HepG2 (cell line): ENCODE measurements around the gene ABHD17C. TPM values are rescaled to one million over a fixed set of nuclear protein-coding genes. Genes with fewer than 3 reads are reported as not detected.

Experiments used
- CBX5 ChIP-seq: sonication (generic); formaldehyde crosslinking; IDR thresholded peaks from 2 replicates; pipeline ENCODE4 v1.4.0; 2020; ENCODE audit warnings: missing genetic modification reagents, borderline replicate concordance
- E2F1 ChIP-seq: sonication (generic); formaldehyde crosslinking; IDR thresholded peaks from 2 replicates; pipeline ENCODE4 v1.5.0; 2020; ENCODE audit warnings: missing genetic modification reagents
- GATAD2A ChIP-seq: IDR thresholded peaks from 2 replicates; pipeline ENCODE4 v1.6.1; 2016
- HNF4A ChIP-seq: sonication (generic); formaldehyde crosslinking; IDR thresholded peaks from 2 replicates; pipeline ENCODE4 v1.4.0; 2020; ENCODE audit warnings: missing genetic modification reagents
- KDM1A ChIP-seq: IDR thresholded peaks from 2 replicates; pipeline ENCODE4 v1.6.1; 2016; ENCODE audit warnings: missing compliant biosample characterization
- MAFK ChIP-seq, 2 experiments: IDR thresholded peaks in 1 of 2; conservative IDR thresholded peaks in 1 of 2; 2 replicates each; pipeline ENCODE4 v1.6.1; 2011; ENCODE audit warnings: improper control_type of control experiment in 2 of 2, low read length in 2 of 2
- NCOR1 ChIP-seq: fragments of 200-600 bp; sonication (generic); IDR thresholded peaks from 2 replicates; pipeline ENCODE4 v1.7.0; 2017; ENCODE audit warnings: antibody characterized with exemption, low read length, borderline replicate concordance
- NFAT5 ChIP-seq: sonication (generic); formaldehyde crosslinking; IDR thresholded peaks from 2 replicates; pipeline ENCODE4 v1.4.0; 2020; ENCODE audit warnings: missing genetic modification reagents
- TCF7 ChIP-seq: sonication (generic); IDR thresholded peaks from 2 replicates; pipeline ENCODE4 v1.6.1; 2016; ENCODE audit warnings: antibody characterized with exemption, low read depth
- THRA ChIP-seq: sonication (generic); formaldehyde crosslinking; IDR thresholded peaks from 2 replicates; pipeline ENCODE4 v1.4.0; 2020; ENCODE audit warnings: missing genetic modification reagents, borderline replicate concordance
- ZBTB7A ChIP-seq: sonication (generic); formaldehyde crosslinking; IDR thresholded peaks from 2 replicates; pipeline ENCODE4 v1.8.0; 2022; ENCODE audit warnings: mild to moderate bottlenecking, missing genetic modification reagents
- ZFP91 ChIP-seq: sonication (generic); formaldehyde crosslinking; IDR thresholded peaks from 2 replicates; pipeline ENCODE4 v1.9.0; 2022; ENCODE audit warnings: missing genetic modification reagents, mild to moderate bottlenecking, borderline replicate concordance
- ZNF362 ChIP-seq: sonication (generic); formaldehyde crosslinking; IDR thresholded peaks from 2 replicates; pipeline ENCODE4 v1.4.0; 2020; ENCODE audit warnings: missing genetic modification reagents, mild to moderate bottlenecking, borderline replicate concordance
- ZNF746 ChIP-seq: sonication (generic); formaldehyde crosslinking; IDR thresholded peaks from 2 replicates; pipeline ENCODE4 v1.8.0; 2022; ENCODE audit warnings: mild to moderate bottlenecking, missing genetic modification reagents
- ZSCAN21 ChIP-seq: sonication (generic); formaldehyde crosslinking; IDR thresholded peaks from 2 replicates; pipeline ENCODE4 v1.8.0; 2022; ENCODE audit warnings: mild to moderate bottlenecking, missing genetic modification reagents, moderate library complexity, borderline replicate concordance
- polyA plus RNA-seq, 8 experiments: library from polyadenylated mRNA; depleted of rRNA in 3 of 8; stranded (reverse) in 7 of 8; unstranded in 1 of 8; fragments of >200 nt; fragmentation: Illumina TruSeq in 4 of 8; extraction: Trizol in 4 of 8; gene quantifications; 2 replicates each; pipeline versions ENCODE4 v1.2.1 to v1.2.3, GENCODE V29; 2011 to 2016; ENCODE audit warnings: low read depth in 4 of 8, missing spikeins in 1 of 8, mixed read lengths in 1 of 8; ENCODE audit not compliant: insufficient read depth in 1 of 8
- total RNA-seq, 5 experiments: library from RNA; depleted of rRNA; stranded (reverse); fragments of >200 nt; fragmentation: Illumina TruSeq; extraction: Trizol; gene quantifications; 2 replicates each; pipeline ENCODE4 v1.2.3, GENCODE V29; 2016; ENCODE audit warnings: low read depth in 1 of 5

The ABHD17C gene
- total and polyA plus RNA-seq, 2 of the 13 experiments (the other 11 are each of a cell fraction or from before 2014, with no cell fraction given): 2.9 to 3.9 TPM

GRCh38 chr15:80780416-80781221, 85.5 kb downstream of the ABHD17C start (continued):
- TF ChIP-seq NFAT5 (CRISPR knock-in tag): peak; percentile 96
- no peak; the same call in 1 of the 2 replicates for TF ChIP-seq ZNF362
- TF ChIP-seq CBX5: 0 out of 2 replicates have a peak, but pooled peaks have one; percentile 49
- no peak for TF ChIP-seq MAFK (conservative IDR thresholded peaks at IDR 0.05 in 1 of 2, IDR thresholded peaks at IDR 0.05 in 1 of 2; ENCODE audit: low read length in 2 of 2)
- peak; percentile 97 for TF ChIP-seq ZSCAN21 (CRISPR knock-in tag)
- TF ChIP-seq TCF7: no peak
- no peak for TF ChIP-seq NCOR1
- peak; percentile 15; the same call in 1 of the 2 replicates for TF ChIP-seq KDM1A (CRISPR knock-in tag)
- peak; percentile 59 for TF ChIP-seq GATAD2A (CRISPR knock-in tag)
- TF ChIP-seq ZFP91 (CRISPR knock-in tag): peak; percentile 72
- TF ChIP-seq E2F1 (CRISPR knock-in tag): 0 out of 2 replicates have a peak, but pooled peaks have one; percentile 71
- peak; percentile 56; the same call in 1 of the 2 replicates for TF ChIP-seq ZBTB7A (CRISPR knock-in tag)
- TF ChIP-seq ZNF746: peak; percentile 59; the same call in 1 of the 2 replicates
- TF ChIP-seq HNF4A: no peak
- TF ChIP-seq THRA (CRISPR knock-in tag): peak; percentile 93
